Muscle layer of duodenum (tissue), 2 donors: ENCODE results near the gene CLSTN2.

Experiments
- H3K27ac ChIP-seq: one replicate; pipeline ENCODE4 v1.7.0; 2013; ENCODE audit warnings: mild to moderate bottlenecking, low read length
- H3K27me3 ChIP-seq: one replicate; pipeline ENCODE4 v1.7.0; 2013; ENCODE audit warnings: low read depth, mild to moderate bottlenecking, control low read depth, low read length
- H3K36me3 ChIP-seq, 2 donors: one replicate each; pipeline ENCODE4 v1.7.0; 2013; ENCODE audit warnings: low read length in 2 of 2, control low read depth in 1 of 2, mild to moderate bottlenecking in 1 of 2; ENCODE audit not compliant: insufficient read depth in 2 of 2, control insufficient read depth in 1 of 2
- H3K4me1 ChIP-seq, 2 donors: one replicate each; pipeline ENCODE4 v1.7.0; 2013; ENCODE audit warnings: low read length in 2 of 2, mild to moderate bottlenecking in 2 of 2, control low read depth in 1 of 2, moderate library complexity in 1 of 2; ENCODE audit not compliant: insufficient read depth in 2 of 2, control insufficient read depth in 1 of 2
- H3K4me3 ChIP-seq, 2 donors: one replicate each; pipeline ENCODE4 v1.7.0; 2013; ENCODE audit warnings: low read length in 2 of 2, low read depth in 1 of 2, mild to moderate bottlenecking in 1 of 2
- H3K9me3 ChIP-seq, 2 donors: one replicate each; pipeline ENCODE4 v1.7.0; 2013; ENCODE audit warnings: low read length in 2 of 2, control low read depth in 1 of 2, mild to moderate bottlenecking in 1 of 2; ENCODE audit not compliant: control insufficient read depth in 1 of 2
- donor health status: healthy.

Gene CLSTN2

DNA sequence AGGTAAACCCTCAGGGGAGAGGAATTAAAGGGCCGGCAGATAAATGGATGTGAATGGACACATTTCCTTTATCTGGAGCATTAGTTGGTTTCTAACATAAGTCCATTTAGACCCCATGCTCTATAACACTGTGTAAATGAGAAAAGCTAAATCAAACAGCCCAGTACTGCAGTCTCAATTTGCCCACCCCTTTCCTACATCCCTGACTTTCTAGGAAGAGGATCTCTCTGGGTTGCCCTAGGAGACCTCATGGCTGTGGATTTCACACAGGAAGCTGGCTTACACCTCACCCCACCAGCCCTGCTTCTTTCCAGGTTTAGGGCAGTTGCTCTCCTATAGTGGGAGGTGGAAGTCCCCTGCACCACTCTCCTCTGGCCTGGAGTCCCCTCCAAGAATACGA lies 126.2 kb downstream of the CLSTN2 start:
- no peaks in the 10 kb centered on the region for H3K9me3 ChIP-seq
- H3K27ac ChIP-seq, result no peak overlapping the region
- no peaks in the 10 kb centered on the region for H3K27me3 ChIP-seq
- H3K36me3 ChIP-seq, result no peaks in the 10 kb centered on the region
- no peak overlapping the region for H3K4me3 ChIP-seq
- H3K4me1 ChIP-seq, result no peaks in the 10 kb centered on the region

DNA sequence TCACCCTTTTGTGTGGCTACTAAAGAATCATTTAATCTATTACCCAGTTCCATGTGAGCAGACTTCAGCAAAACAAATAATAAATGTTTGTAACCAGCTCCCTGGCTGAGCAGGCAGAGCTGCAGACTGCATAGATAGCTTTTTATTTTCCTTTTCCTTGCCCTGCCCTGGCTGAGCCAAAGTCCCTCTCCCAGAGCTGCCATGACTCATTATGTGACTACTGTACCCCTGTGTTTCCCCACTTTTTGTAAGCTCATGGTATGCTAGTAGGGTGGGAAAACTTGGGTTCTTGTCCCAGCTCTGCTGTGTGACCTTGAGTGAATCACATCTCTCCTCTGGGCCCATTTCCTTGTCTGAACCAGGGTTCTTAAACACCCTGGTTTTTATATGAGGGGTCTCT lies 127.5 kb downstream of the CLSTN2 start:
- Histone ChIP-seq H3K27ac (no peak overlapping the region), H3K4me1 (no peaks in the 10 kb centered on the region), H3K27me3 (no peaks in the 10 kb centered on the region), H3K36me3 (no peaks in the 10 kb centered on the region), H3K9me3 (no peaks in the 10 kb centered on the region), H3K4me3 (no peak overlapping the region)

DNA sequence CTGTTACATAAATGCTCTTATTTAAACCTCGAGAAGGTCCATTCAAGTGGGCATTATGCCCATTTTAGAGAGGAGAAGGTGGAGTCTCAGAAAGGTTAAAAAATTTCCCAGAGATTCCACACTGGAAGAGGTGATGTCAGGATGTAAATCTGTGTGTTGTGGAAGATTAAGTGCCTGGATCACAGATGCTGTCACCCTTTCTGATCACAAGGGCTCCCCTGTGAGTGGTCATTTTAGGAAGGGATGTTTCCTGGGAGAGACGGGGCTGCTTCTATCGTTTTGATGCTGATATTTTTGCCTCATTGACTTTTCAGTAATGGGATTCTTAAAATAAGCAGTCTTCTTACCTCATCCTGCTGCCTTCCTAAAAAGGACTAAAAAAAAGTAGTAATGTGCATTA lies 132.5 kb downstream of the CLSTN2 start:
- H3K36me3 ChIP-seq, result no peaks in the 10 kb centered on the region
- no peak overlapping the region for H3K27ac ChIP-seq
- H3K4me3 ChIP-seq, result no peak overlapping the region
- no peaks in the 10 kb centered on the region for H3K9me3 ChIP-seq
- H3K27me3 ChIP-seq, result no peaks in the 10 kb centered on the region
- no peaks in the 10 kb centered on the region for H3K4me1 ChIP-seq

DNA sequence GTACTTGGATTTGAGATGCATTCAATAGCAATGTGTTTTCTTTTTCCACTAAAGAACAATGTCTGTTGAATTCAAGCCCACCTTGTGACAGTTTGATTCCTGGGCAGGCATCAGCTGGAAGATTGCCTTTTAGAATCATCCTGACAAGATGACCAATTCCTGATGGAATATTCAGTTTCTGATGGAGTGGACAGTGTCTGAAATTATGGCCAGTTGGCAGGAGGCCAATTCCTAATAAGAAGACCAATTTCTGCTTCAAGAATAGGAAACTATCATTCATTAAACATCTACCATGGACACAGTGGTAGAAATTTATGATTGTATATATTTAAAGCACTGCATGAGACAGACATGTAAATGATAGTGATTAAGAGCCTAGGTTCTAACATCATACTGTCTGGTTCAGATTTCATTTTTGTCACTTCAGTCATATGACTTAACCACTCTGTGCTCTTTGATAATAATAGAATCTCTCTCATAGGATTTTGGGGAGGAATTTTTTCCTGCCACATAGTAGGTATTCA lies 133.6 kb downstream of the CLSTN2 start:
- H3K4me3 ChIP-seq, result no peak overlapping the region

DNA sequence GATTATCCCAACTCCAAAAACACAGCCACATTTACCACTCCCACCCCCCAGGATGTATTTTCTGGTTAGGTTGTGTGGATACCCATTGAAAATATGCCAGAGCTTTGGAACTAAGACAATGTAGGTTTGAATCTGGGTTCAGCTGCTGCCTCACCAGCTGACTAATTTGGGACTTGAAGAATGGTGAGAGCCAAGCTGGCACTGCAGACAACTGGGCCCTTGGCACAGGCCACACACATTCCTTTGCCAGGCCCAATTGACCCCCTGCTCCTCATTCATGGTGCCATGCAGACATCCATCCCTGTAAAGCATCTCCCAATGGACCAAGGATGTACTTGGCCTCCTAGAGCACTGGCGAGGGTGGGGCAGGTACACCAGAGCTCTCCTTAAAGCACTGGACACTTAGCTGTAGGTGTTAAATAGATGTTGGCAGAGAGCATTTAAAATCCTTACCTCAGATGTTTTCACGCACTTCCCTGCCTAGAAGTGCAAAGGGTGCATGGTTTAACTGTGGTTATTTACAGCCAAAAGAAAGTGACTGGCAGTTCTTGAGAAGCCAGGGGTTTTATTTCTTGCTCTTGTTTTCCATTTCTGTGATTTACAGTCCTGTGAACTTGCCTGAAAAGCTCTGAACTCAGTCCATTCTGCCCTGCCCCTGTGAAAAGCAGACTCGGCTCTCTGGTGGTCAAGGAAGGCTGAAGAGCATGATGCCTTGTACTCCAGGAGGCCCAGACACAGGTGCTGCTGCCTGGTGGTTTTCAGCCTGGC lies 138.5 kb downstream of the CLSTN2 start:
- Histone ChIP-seq H3K4me3 (no peak overlapping the region), H3K4me1 (no peaks in the 10 kb centered on the region), H3K9me3 (no peaks in the 10 kb centered on the region), H3K27me3 (no peaks in the 10 kb centered on the region), H3K27ac (no peak overlapping the region), H3K36me3 (no peaks in the 10 kb centered on the region)

More for the DNA sequence above, 133.6 kb downstream of the CLSTN2 start:
- Histone ChIP-seq H3K4me1 (no peaks in the 10 kb centered on the region), H3K27me3 (no peaks in the 10 kb centered on the region), H3K36me3 (no peaks in the 10 kb centered on the region), H3K27ac (no peak overlapping the region), H3K9me3 (no peaks in the 10 kb centered on the region)

DNA sequence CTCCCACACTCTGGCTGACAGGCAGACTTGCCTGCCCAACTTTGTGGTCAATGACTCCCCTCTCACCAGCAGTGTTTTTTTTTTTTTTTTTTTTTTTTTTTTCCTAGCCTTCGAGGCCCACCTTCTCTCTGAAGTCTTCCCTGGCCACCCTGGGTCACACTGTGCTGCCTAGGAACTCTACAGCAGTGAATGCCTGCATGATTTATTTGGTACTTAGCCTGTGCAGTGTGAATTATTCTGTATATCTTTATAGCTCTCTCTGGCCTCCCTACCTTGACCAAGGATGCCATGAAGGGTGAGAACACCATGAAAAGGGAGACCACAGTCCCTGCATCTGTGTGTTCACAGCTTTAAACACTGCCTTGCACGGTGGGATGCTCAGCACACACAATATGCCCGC lies 141.6 kb downstream of the CLSTN2 start:
- Histone ChIP-seq H3K36me3 (no peaks in the 10 kb centered on the region), H3K4me1 (no peaks in the 10 kb centered on the region), H3K27ac (no peak overlapping the region), H3K4me3 (no peak overlapping the region), H3K9me3 (no peaks in the 10 kb centered on the region), H3K27me3 (no peaks in the 10 kb centered on the region)

DNA sequence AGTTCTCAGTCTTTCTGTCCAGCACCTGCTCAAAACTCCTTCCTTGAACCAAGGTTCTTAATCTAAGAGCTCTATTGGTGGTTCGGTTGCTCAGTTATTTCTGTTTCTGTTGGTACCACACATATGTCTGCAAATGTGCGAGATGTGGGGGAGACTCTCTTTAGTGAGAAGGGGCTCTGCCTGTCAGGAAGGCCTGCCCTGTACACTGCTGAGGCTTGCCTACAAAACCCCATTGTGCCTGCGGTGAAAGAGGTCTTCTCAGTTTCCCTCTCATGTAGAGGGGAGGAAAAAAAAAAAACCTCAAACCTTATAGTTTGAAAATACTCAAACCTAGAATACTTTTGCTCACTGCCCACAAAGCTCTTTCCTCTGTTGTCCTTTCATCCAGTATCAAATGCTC lies 142.4 kb downstream of the CLSTN2 start:
- H3K27ac ChIP-seq, result no peak overlapping the region
- no peaks in the 10 kb centered on the region for H3K4me1 ChIP-seq
- no peaks in the 10 kb centered on the region for H3K9me3 ChIP-seq
- H3K36me3 ChIP-seq, result no peaks in the 10 kb centered on the region
- no peak overlapping the region for H3K4me3 ChIP-seq
- no peaks in the 10 kb centered on the region for H3K27me3 ChIP-seq

DNA sequence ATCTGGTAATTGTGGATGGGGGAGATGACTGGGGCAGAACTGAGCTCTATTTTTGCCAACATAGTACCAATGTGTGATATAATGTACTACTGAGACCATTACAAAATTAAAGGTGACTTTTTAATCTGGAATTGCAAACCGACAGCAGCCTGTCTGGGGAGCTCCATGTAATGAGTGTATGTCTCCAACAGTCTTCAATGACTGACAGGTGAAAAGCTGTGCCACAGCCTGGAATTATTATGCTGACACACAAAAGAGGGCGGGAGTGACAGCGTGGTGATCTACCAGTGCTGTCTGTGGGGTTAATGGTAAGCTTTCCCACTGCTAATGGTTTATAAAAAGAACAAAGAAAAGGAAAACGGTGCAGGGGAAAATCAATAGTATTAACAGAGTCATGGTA lies 143.4 kb downstream of the CLSTN2 start:
- Histone ChIP-seq H3K4me3 (no peak overlapping the region), H3K27me3 (no peaks in the 10 kb centered on the region), H3K36me3 (no peaks in the 10 kb centered on the region), H3K27ac (no peak overlapping the region), H3K4me1 (no peaks in the 10 kb centered on the region), H3K9me3 (no peaks in the 10 kb centered on the region)

DNA sequence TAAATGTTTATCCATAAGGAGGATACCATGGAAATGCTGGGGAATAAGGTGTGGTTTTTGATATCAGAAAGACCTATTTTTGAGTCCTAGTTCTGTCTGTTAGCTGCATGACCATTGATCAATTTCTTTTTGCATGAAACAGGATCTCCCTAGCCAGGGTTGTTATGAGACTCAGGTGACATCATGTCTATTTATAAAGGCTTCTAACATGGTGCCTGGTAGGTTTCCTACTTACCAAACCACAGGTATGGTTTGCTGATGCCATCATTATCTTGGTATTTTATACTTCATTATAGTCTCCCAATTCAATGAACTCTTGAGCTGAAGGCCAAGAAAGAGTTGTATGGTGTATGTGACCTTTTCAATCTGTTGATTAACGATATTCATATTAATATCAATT lies 144.0 kb downstream of the CLSTN2 start:
- Histone ChIP-seq H3K4me1 (no peaks in the 10 kb centered on the region), H3K36me3 (no peaks in the 10 kb centered on the region), H3K27ac (no peak overlapping the region), H3K9me3 (no peaks in the 10 kb centered on the region), H3K4me3 (no peak overlapping the region), H3K27me3 (no peaks in the 10 kb centered on the region)

DNA sequence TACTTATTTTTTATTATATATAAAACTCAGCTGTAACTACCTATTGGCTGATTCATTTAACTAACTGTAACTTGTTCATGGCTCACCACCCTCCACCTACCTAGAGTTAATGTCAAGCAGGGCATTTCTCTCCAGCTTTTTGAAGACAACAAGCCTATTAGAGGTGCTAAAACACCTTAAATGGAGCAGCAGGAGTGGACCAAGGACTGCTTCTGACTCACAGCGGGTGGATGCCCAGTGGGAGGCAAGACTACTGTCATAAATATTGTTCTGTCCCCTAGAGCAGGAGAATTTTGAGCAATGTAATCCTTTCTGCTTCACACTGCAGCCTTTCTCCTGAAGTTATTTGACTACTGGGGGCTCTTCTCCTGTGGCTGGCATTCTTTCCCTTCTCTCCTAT lies 146.9 kb downstream of the CLSTN2 start:
- Histone ChIP-seq H3K4me1 (no peaks in the 10 kb centered on the region), H3K4me3 (no peak overlapping the region), H3K36me3 (no peaks in the 10 kb centered on the region), H3K9me3 (no peaks in the 10 kb centered on the region), H3K27ac (no peak overlapping the region), H3K27me3 (no peaks in the 10 kb centered on the region)

DNA sequence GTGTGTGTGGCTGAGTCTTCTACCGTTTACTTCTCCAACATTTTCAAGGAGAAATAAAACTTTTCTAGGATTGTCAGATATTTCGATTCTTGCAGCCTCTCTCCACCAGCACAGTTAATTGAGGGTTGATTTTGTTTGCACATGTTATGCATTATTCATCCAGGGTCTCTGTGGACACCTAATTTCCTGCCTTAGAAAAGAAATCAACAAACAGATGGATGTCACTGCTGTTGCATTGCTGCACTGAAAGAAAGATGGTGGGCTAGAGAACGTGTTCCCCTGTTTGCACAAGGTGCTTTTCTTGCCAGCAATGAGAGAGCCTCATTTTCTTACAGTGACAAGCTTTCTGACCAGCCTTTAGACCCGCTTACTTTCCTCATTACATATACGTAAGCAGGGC lies 150.0 kb downstream of the CLSTN2 start:
- no peaks in the 10 kb centered on the region for H3K9me3 ChIP-seq
- no peak overlapping the region for H3K4me3 ChIP-seq
- H3K4me1 ChIP-seq, result no peaks in the 10 kb centered on the region
- no peaks in the 10 kb centered on the region for H3K27me3 ChIP-seq
- no peaks in the 10 kb centered on the region for H3K36me3 ChIP-seq
- H3K27ac ChIP-seq, result no peak overlapping the region

DNA sequence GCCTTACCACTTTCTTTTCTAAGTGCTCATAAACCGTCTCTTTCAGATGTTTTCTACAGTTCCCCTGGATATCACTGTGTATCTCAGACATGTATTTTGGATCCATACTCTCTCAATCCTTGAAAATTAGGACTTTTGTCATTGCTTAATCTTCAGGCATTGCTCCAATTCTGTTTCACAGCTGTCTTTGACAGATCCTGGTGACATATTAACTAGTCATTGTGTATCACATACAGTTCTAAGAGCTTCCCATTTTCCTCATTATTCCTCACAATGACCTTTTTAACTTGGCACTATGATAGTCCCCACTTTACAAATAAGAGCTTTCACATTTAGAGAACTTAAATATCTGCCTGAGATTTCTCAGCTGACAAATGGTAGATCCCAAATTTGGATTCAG lies 151.7 kb downstream of the CLSTN2 start:
- no peaks in the 10 kb centered on the region for H3K4me1 ChIP-seq
- no peaks in the 10 kb centered on the region for H3K36me3 ChIP-seq
- H3K9me3 ChIP-seq, result no peaks in the 10 kb centered on the region
- no peak overlapping the region for H3K4me3 ChIP-seq
- no peaks in the 10 kb centered on the region for H3K27me3 ChIP-seq
- no peak overlapping the region for H3K27ac ChIP-seq
